Epithelial cell of prostate (primary cell): ENCODE results near the gene CDH6.

ENCODE experiments used
- DNase-seq: peaks from one replicate; pipeline ENCODE4 v3.0.0-alpha.2; 2011; ENCODE audit warnings: low read depth, low spot score
- H3K27ac ChIP-seq: fragments of 450-650 bp; 2 replicates; pipeline ENCODE4 v1.5.1; 2017; ENCODE audit warnings: mild to moderate bottlenecking

CDH6 gene

DNA sequence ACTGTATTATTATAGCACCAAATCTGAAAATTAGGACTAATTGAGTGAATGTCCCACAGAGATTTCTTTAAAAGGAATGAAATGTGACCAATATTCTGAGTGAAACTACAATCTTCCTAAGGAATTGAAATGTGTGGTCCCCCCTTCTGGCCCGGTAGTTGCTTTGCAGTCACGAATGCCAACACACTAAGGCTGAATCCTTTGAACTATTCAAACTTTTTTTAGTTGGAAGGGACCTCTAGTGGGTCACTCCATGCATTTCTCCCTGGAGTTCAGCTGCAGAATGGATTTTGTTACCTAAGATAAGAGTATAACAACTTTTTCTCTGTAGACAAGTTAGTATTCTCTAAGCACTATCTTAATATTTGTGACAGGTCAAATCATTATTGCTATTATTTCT, 2.8 kb downstream of the CDH6 start:
- DNase-seq: no peak

DNA sequence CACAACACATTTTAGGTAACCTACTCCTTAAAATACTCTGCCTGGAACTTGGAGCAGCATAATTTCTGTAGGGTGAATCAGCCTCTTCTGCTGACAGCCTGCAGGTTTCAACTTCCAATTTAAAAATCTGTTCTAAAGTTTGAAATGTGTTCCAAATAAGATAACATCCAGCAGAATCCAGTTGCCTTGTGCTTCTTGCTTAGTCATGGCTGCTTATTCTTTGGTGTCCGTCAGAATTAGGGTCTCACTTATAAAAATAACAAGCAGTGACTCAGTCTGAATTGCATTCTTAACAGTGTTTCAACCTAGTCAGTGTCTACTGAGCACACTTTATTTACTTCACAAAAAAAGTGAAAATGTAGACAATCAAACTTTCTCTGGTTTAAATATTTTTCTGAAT, 3.7 kb downstream of the CDH6 start:
- no peak overlapping the region for H3K27ac ChIP-seq
- DNase-seq: no peak

More for the DNA sequence above, 2.8 kb downstream of the CDH6 start:
- no peak overlapping the region for H3K27ac ChIP-seq

DNA sequence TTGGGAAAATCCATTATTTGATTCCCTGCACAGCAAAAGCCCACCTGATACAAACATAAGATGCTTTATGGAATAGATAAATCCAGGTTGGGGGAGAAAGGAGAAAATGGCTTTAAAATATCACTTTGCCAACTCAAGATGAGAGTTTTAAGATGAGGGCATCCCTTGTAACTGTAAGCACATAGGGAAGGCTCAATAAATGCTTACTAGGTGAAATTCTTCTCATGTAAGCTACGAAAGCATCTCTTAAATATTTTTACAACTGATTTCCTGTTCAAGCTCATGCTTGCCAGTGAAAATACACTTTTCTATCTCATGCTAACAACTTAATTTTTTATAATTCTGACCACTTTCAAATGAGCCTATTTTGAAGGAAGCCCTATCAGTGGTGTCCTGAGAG, 11.5 kb downstream of the CDH6 start:
- H3K27ac ChIP-seq: no peak overlapping the region
- DNase-seq: no peak

DNA sequence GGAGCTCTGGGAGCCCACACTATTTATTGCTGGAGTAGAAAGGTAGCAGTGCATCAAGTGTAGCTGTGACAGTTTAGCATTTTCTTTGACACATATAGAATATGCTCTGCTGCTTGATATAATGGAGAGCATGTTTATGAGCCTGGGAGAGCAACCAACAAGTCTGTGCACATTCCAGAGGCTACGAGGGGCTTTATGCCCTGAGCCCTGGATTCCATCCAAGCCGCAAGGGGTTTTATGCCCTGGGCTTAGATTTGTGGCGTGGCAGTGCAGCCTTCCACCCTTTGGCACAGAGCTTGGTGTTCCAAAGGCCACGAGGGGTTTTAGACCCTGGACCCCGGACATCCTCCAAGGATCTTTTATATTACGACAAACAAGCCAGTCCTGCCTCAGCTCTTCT, 14.6 kb downstream of the CDH6 start:
- H3K27ac ChIP-seq: no peak overlapping the region
- DNase-seq: no peak

DNA sequence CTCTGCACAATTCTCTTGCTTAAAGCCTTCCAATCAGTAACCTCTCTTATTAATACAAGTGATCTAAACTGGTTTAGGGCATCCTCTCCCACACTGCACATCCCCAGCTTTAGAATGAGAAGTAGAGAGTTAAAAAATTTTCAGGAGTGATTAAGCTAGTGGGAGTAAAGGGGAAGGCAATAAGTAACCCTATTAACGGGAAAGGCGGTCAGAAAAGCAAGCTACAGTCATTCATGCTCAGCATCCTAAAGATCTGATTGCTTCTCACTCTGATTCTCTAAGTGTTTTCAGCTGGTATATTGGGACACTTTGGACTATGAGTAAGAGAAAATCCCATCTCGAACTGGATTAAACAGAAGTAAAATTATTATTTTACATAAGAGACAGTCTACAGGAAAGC, 15.8 kb downstream of the CDH6 start:
- DNase-seq: no peak
- H3K27ac ChIP-seq: no peak overlapping the region

DNA sequence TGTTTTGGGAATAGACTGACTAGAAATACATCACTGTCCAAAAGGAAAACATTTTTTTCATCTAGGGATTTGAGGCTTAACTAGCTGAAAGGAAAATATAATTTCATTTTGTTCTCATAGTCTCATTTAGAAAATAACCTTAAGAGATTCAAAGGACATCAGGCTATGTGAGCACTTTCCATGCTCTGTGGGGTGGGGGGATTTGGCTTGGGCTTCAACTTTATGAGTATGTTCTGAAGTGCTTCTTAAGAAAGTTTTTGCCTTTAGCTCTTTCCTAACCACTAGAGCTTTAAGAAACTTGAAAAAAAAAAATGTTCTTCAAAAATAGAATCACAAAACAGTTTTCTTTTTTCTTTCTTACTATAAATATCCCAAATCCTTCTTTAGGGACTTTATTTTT, 17.6 kb downstream of the CDH6 start:
- no peak for DNase-seq
- H3K27ac ChIP-seq: no peak overlapping the region

DNA sequence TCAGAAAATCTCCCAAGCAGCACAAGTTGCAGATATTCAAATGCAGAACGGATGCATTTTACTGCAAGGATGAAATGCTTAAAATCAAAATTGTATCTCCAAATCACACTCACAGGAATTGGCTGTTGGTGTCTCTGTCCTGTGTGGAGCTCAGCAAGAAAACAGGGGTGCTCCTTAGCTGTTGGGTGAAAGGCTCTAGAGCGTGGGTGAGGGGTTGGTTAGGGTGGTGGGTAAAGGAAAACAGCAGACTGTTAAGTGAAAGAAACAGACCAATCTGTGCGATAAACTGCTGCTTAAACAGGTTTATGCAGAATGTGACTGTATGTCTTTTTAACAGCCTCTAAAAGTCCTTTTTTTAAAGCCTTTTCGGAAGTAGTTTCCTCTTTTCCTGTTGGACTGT, 19.8 kb downstream of the CDH6 start:
- no peak for DNase-seq

DNA sequence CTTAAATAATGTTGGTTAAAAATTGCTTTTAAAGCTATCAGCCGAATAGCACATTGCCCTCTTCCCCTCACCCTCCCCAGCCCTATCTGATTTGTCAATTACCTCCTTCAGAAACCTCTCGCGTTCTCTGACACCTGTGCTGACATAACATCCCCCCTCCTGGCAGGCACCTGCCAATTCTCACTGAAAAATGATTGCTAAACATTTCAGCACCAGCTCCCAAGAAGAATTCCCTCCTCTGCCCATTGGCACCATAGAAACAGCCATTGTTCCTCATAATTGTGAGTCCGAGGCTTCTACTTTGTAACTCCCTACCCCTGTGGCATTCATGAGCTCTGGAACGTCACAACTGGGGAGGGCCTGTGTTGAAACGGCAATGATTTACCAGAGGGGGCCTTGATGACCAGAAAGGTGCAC, 20.2 kb downstream of the CDH6 start:
- H3K27ac ChIP-seq: no peak overlapping the region
- DNase-seq: no peak

More for the DNA sequence above, 19.8 kb downstream of the CDH6 start:
- H3K27ac ChIP-seq: no peak overlapping the region

DNA sequence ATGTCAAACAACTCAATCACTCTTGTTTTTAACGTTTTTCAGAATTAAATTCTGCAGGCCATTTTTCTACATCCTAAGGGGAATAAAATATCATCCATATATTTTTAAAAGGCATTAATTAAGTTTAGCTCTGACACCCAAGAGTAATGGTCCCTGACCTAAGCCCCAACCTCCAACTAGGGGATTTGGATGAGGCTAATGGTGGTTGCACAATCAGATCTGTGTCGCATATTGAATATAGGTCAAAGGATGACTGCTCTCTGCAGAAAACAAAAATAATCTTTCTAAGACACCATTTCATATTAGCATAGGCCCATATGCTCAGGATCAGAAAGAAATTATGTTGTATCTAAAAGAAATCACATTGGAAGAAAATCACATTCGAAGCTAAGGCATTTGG, 20.7 kb downstream of the CDH6 start:
- DNase-seq: no peak
- H3K27ac ChIP-seq: no peak overlapping the region

DNA sequence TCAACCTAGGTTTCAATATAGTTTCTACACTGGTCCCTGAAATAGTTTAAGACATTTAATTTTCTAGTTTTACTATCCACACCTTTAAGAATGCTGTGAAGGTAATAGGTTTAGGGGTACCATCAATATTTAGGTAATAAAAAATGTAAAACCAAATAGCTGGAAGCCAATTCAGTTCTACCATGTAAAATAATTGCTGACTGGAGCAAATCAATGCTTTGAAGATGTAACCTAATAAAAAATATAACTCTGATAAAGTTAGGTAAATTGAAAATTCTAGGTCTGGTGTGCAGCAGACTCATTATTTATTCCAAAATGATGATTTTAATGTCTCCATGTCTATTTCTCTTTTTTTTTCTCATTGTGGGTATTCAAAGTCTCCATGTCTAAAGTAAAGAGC, 21.8 kb downstream of the CDH6 start:
- no peak overlapping the region for H3K27ac ChIP-seq
- DNase-seq: no peak

DNA sequence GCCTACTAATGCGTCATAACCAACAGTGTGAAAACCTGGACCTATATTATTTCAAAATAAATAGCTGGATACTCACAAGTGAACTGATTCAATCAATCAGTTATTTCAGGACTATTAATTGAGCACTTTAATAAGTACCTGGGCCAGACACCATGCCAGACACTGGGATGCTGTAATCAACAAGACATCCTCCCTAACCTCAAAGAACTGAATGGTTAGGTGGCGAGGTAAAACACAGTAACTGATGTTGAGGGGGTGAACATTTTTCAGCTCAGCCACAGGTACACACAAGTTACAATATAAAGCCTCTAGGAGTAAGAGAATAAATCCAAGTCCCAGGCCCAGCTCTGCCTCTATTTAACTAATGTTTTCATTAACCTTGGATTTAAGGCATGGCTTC, 24.0 kb downstream of the CDH6 start:
- DNase-seq: no peak
- no peak overlapping the region for H3K27ac ChIP-seq

DNA sequence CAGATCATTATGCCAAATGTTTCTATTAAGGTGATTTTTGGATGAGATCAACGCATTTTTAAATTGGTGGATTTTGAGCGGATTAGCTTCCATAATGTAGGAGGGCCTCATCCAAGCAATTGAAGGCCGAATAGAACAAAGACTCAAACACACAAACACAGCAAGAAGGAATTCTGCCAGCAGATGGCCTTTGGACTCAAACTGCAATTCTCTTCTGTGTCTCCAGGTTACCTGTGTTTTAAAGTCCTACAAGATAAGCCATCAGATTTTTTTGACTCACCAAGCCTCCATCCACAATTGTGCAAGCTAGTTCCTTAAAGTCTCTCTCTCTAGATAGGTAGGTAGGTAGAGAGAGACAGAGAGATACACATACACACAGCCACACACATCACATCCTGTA, 25.5 kb downstream of the CDH6 start:
- DNase-seq: no peak
- no peak overlapping the region for H3K27ac ChIP-seq

DNA sequence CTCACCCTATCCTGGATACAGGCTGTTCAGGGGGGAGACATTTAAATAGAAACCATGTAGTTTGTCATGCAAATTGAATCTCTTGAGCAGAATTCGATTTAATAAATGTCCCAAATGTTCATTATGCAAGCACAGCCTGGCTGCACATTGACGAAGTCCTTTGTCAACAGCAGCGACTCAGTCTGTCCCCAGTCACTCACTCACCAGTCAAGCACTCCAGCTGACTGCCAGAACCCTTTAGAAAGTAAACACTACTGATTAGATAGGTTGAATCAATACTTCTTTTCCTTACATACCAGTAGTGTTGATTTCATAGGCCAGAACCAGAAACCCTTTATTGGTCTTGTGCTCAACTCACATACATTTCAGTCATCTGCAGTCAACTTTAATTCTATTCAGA, 27.5 kb downstream of the CDH6 start:
- DNase-seq: no peak
- H3K27ac ChIP-seq: no peak overlapping the region

DNA sequence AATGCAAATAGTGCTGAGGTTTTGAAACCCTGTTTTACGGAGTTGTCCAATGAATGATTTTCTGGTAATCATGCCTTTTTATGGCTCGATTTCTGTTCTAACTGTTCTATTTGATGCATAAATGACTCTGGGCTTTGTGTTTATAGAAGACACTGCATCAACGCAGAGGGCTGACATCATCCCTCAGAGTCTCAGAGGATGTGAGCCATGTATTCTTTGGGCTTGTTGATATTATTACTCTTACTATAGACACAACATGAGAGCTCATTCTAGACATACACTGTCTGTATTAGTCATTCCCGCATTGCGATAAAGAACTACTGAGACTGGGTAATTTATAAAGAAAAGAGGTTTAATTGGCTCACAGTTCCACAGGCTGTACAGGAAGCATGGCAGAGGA, 31.6 kb downstream of the CDH6 start:
- DNase-seq: no peak
- H3K27ac ChIP-seq: no peak overlapping the region

DNA sequence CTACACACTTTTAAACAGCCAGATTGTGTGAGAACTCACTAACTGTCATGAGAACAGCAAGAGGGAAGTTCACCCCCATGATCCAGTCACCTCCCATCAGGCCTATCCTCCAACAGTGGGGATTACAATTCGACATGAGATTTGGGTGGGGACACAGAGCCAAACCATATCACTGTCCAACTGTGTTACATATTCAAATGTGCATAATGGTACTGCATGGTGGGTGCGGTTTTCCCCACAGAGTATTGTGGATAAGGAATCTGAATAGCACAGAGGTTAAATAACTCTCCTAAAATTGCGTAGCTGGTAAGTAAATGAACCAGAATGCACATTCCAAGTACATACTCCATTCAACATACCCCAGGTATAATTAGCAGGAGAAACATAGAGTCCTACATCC, 32.1 kb downstream of the CDH6 start:
- H3K27ac ChIP-seq: no peak overlapping the region

DNA sequence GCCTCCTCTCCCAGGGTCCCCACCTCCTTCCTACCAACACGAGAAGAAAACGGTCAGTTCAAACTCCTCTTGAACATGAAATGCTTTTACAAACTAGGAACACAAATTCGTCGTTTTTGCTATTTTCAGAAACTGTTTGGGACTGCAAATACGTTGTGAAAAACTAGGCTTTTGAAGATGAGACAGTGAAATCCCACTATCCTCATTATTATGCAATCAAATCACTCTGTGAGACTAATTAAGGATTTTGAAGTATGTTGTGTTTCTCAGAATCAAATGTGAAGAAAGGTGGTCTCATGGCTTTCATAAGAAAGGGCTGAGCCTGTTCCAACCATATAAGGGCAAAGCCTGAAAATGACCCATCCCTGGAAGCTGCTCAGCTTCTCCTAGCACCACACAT, 33.2 kb downstream of the CDH6 start:
- no peak overlapping the region for H3K27ac ChIP-seq
- no peak for DNase-seq

More for the DNA sequence above, 32.1 kb downstream of the CDH6 start:
- DNase-seq: no peak

DNA sequence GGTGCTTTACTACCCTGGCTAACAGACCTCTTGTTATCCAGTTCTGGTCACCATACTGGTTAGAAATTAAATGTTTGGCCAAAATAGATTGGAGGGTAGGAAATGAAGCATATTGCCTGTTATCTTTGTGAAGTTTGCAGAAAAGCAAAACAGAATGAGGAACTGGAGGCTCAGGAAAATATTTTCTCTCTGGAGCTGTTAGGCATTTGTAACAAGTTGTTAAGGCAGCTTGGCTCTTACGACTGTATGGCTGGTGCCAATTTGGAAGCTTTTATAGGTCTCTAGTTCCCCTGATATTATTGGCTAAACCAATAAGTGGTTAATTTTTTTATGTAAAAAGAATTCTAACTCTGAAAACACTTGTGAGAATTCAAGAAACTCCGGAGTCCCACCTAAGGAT, 35.8 kb downstream of the CDH6 start:
- no peak for DNase-seq
- H3K27ac ChIP-seq: no peak overlapping the region

DNA sequence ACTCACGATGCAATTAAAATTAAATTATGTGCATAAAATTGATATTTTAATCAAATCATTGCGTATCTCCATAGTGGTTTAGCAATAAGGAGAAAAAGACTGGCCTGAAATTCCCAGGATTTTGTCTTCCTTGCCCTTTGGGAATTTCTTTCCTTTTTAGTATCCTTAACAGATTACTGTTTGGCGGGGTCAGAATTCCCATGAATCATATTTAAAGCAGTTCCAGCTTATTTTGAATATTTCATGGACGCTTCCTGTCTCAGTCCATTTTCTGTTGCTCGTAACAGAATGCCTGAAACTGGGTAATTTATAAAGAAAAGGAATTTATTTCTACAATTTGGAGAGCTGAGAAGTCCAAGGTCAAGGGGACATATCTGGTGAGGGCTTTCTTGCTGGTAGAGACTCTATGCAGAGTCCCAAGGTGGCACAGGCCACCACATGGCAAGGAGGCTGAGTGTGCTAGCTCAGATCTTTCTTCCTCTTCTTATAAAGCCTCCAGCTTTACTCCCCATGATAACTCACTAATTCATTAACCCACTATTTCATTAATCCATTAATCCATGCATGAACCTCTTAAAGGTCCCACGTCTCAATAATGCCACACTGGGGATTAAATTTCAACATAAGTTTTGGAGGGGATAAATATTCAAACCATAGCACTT, 37.8 kb downstream of the CDH6 start:
- no peak for DNase-seq
- no peak overlapping the region for H3K27ac ChIP-seq

DNA sequence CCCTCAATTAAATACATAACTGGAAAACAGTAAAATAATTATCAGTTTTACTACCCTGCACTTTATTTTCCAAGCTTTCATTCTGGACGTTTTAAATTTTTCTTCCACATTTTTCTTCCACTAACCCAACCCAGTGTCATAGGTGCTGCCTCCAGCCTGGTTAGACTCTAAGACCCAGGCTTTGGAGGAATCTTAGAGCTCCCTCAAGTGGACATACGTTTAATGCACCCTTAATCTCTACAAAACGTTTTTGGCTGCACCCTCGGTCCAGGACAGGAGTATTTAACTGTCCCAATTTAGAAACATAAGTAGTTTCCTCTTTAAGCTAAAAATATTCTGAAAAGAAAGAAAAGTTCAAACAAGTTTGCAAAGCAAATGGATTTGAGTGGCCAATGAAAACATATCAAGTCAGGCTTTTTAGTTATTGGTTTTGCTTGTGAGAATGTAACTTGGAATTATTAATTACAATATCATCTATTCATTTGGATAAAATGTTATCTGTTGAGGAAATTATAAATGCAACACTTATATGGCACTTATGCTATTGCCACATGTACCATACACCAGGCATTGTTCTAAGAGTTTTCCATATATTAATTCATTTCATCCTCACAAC, 38.9 kb downstream of the CDH6 start:
- DNase-seq: no peak
- no peak overlapping the region for H3K27ac ChIP-seq

DNA sequence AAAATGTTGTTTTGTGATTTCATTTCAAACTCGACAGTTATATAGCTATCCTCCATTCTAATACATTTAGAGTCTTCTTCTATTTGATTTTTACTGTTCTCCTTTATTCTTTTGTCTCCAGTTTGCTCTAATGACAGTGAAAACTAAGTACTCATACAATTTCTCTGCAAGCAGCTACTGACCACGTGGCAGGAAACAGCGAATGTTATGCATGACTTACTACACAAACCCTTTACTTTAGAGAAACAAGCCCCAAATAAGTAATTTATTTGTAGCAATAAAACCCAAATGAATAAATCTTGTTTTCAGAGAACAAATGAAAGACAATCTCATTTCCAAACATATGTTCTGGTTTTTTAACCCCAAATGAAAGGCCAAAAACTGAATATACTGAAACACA, 41.9 kb downstream of the CDH6 start:
- no peak overlapping the region for H3K27ac ChIP-seq
- no peak for DNase-seq

DNA sequence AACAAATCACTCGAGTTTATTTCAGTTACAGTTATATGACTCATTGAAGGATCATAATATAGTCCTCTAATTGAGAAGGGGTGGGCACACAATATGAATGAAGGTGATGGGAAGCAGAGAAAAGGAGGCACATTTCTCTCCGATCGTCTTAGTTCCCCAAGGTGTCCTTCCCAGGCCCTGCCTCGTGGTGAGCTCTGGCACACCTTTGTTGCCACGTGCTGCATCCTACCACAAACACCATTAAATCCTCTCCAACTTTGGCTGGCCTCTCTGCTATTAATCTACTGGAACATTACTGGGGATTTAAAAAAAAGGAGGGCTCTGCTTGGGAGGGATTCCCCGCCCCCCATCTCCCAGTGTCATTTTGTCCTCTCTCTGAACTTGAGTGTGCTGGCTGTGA, 42.9 kb downstream of the CDH6 start:
- H3K27ac ChIP-seq: no peak overlapping the region

DNA sequence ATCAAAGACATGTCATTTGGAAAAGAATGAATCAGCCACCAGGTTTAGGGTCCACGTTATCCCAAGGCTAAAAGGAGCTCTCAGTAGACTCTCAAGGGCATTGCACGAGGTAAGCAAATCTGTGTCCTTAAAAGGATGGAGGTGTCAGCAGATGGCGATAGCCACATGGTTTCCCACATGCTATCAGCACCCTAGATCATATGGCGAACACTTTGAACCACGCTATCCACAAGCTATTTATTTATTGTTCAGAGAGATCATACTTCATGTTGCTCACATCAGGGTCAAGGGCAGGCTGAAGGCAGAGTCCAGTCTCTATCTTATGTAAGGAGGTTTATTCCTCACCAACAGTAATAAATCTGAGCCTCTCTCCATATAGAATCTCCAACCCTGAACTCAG, 43.7 kb downstream of the CDH6 start:
- DNase-seq: no peak
- H3K27ac ChIP-seq: no peak overlapping the region

More for the DNA sequence above, 42.9 kb downstream of the CDH6 start:
- DNase-seq: no peak
